C4-2B (cell line): Measurements from ENCODE around the gene FOXS1.

ENCODE experiments used
- H3K27ac ChIP-seq: fragments of 450-650 bp; 2 replicates; pipeline ENCODE4 v1.5.1; 2017
- ZFX ChIP-seq: fragments of 450-650 bp; IDR thresholded peaks from 2 replicates; pipeline ENCODE4 v1.6.1; 2017
- TF ChIP-seq, protein P1 (sequence below): fragments of 450-650 bp; conservative IDR thresholded peaks from 2 replicates; pipeline ENCODE4 v1.5.1; 2017; ENCODE audit warnings: mild to moderate bottlenecking

The FOXS1 gene

DNA sequence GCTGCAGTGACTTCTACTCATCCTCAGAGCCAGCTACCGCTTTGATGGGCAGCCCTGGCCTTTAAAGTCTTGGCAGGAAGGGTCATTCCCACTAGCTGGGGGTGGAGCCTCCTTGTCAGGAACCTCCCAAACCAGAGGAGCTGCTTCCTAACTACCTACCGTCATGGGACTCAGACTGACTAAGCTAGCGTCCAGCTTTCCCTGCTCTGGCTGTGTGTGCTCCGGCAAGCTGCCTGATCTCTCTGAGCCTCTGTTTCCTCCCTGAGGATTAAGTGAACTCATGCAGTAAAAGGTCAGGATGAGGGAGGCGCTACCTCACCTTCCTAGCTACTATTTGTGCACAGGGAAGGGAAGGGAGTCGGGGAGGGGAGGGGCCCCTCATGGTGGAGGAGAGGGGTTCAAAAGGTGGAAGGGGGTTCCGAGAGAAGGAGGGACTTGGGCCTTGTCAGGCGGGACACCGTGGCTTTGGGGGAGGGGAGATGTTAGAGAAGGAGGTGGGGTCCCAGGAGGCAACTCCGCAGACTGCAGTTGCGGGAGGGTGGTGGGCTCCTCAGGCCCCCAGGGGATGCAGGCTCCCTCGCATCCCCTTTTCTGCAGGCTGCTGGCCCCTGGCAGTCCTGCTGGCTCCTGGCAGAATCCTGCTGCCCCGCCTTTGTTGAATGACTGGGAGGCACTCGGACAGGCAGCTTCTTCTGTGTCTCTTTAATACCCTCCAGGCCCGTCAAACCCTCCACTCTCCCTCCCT lies 15.2 kb upstream of the FOXS1 start:
- no peak for TF ChIP-seq ZFX
- TF ChIP-seq, protein P1, sequence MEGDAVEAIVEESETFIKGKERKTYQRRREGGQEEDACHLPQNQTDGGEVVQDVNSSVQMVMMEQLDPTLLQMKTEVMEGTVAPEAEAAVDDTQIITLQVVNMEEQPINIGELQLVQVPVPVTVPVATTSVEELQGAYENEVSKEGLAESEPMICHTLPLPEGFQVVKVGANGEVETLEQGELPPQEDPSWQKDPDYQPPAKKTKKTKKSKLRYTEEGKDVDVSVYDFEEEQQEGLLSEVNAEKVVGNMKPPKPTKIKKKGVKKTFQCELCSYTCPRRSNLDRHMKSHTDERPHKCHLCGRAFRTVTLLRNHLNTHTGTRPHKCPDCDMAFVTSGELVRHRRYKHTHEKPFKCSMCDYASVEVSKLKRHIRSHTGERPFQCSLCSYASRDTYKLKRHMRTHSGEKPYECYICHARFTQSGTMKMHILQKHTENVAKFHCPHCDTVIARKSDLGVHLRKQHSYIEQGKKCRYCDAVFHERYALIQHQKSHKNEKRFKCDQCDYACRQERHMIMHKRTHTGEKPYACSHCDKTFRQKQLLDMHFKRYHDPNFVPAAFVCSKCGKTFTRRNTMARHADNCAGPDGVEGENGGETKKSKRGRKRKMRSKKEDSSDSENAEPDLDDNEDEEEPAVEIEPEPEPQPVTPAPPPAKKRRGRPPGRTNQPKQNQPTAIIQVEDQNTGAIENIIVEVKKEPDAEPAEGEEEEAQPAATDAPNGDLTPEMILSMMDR, result no peak
- H3K27ac ChIP-seq, result peak overlapping the region; percentile 48

DNA sequence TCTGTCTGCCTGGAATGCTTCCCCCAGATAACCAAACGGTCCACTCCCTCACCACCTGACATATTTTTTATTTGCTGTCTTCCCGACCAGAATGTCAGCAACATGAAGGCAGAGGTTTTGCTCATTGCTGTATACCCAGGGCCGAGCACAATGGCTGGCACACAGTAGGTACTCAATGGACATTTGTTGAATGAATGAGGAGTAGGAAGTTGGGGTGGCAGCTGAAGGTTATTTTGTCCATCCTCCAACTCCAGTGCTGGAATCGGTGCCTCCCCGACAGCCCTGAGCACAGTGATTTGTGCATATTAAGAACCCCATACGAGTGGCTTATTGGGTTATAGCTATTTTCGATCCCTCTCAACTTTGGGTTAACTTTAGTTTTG lies 14.6 kb upstream of the FOXS1 start:
- H3K27ac ChIP-seq, result no peak overlapping the region
- TF ChIP-seq, protein P1, result no peak
- no peak for TF ChIP-seq ZFX

DNA sequence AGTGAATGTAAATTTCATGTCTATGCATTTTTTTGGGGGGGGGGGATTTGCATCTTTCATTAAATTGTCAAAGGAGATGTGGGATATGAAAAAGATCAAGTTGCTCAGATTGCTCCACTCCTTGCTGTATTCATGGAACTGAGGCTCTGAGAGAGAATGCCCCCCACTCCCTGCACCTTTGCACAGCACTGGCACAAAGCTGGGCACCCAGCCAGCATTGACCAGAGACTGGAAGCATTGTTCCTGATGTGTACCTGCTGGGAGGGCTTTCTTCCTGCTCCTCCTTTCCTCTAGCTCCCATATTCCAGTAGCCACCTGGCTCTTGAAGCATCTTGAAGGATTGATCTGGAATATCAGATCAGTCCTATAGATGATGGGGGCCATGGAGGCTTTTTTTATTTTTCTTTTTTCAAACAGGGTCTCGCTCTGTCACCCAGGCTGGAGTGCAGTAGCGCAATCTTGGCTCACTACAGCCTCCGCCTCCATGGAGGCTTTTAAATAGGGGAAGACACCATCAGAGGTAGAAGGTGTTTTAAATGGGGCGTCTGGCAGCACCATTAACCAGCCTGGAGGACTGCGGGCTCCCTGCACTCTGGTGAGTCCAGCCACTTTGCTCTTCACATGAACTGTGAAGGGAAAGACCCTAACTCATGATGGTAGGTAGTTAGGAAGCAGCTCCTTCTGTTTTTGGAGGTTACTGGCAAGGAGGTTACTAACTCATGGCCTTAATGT lies 14.0 kb upstream of the FOXS1 start:
- TF ChIP-seq ZFX, result no peak
- TF ChIP-seq, protein P1, result no peak
- no peak overlapping the region for H3K27ac ChIP-seq

DNA sequence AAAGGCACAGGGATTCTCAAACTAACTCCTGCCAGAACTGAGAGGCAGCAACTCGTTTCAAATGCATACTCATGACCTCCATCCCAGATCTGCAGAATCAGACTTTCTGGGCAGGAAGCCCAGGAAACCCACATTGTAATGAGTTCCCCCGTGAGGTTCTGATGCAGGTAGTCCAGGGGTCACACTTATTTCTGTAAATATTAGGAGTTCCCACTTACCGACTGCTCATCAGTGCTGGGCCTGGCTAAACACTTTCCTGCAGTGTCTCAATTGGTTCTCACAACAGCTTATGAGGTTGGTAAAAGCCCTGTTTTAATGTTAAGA lies 13.3 kb upstream of the FOXS1 start:
- no peak overlapping the region for H3K27ac ChIP-seq
- TF ChIP-seq, protein P1, result no peak
- TF ChIP-seq ZFX, result no peak

DNA sequence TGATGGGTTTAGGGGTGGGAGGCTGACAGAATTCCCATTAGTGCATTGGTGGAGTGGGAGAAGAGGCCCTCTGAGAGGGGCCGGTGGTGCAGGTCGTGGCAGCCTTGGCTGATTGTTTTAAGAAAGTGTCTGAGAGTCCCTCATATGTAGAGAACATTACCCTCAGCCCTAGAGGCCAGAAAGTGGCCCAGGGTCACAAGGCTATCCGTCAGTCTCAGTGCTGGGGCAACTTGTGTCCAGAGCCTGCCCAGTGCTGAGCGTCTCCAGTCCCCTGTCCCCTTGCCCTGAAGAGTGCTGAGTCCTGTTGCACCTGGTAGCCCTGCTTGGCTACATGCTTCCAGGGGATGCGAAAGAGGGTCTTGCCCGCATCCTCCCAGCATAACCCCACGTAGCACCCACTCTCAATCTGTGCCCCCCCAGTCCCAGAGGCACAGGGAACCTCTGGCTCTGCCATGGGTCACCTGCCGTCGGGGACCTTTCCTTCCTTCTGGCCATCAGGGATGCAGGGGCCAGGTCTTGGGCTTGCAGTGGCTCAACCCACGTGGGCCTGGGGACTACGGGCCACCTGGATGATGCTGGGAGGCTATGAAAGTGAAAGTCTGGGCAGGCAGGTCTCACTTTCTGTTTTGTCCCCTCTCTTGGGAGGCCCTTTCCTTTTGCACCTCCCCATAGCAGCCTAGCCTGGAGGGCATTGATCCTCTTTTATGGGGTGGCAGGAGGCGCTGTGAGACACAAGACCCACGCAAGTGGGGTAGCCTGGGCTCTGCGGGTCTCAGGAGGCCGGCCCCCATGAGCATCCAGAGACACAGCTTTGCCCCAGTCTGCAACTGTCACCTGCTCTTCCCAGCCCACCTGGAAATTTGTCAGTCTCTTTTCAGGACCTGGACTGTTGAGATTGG lies 12.7 kb upstream of the FOXS1 start:
- H3K27ac ChIP-seq, result no peak overlapping the region
- no peak for TF ChIP-seq ZFX
- TF ChIP-seq, protein P1, result no peak

GRCh38 chr20:31856516-31856915 lies 11.1 kb upstream of the FOXS1 start:
- TF ChIP-seq, protein P1, result no peak
- TF ChIP-seq ZFX, result no peak
- H3K27ac ChIP-seq, result no peak overlapping the region
